CD4-positive, alpha-beta T cell treated with Interleukin-17A for 1 hour (primary cell): Measurements from ENCODE around the gene WNT3.

Source experiments
- DNase-seq: peaks from one replicate; pipeline ENCODE4 v3.0.0-alpha.2; 2020

WNT3 gene

GRCh38 chr17:46727572-46728348, 90.7 kb downstream of the WNT3 start:
- no peak for DNase-seq

GRCh38 chr17:46726206-46726605, 92.3 kb downstream of the WNT3 start:
- DNase-seq = no peak

- DNase-seq = no peak
Measured at GRCh38 chr17:46722662-46723285, 95.7 kb downstream of the WNT3 start.

DNA sequence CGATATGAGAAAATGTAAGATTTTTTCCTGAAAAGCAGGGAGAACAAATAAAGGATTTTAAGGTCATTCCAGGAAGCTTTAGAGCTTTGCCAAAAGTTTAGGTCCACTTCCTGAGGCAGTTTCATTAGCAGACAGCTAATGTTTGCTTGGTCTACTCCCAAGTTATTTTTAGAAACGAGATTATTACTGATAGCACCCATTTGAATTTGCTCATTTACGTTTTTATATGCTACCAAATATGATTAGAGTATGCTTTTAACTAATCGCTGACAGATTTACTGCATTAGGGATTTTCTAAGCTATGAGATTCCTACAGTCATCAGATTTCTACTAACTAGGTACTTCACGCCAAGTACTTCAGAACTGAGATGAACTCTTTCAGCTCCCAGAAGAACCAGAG, 98.1 kb downstream of the WNT3 start:
- no peak for DNase-seq

- DNase-seq = no peak
Measured at GRCh38 chr17:46719891-46720290, 98.6 kb downstream of the WNT3 start.

DNA sequence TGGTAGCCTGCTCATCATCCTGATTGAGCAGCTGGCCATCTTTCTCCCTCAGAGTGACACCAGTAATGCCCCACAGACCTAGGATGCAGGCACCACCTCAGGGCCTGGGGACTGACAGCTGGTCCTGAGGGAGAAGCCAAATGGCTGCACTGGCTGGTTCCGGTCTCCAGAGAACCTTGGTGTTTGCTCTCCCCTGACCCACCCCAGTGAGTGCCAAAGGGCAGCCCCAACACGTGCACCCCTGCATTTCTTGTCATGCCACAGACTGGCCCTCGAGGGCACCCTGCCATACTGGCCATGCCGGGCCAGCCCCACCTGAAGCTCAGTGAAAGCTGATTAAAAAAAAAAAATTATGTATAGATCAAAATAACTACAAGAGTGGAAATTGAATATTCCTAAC, 100.5 kb downstream of the WNT3 start:
- DNase-seq = no peak
